HFFc6 (cell line): ENCODE measurements around the gene RNF150. TPM values are rescaled to one million over a fixed set of nuclear protein-coding genes. Genes with fewer than 3 reads are reported as not detected.

ENCODE experiments used
- DNase-seq: peaks from one replicate; pipeline ENCODE4 v3.0.0-alpha.2; 2018
- H3K27ac Mint-ChIP-seq: 2 replicates; pipeline ENCODE4 v1.8.0; 2020; ENCODE audit warnings: mild to moderate bottlenecking, mixed read lengths
- H3K27me3 Mint-ChIP-seq: 2 replicates; pipeline ENCODE4 v1.8.0; 2021; ENCODE audit warnings: mild to moderate bottlenecking, moderate library complexity, mixed read lengths; ENCODE audit not compliant: insufficient read depth
- H3K36me3 Mint-ChIP-seq: 2 replicates; pipeline ENCODE4 v1.8.0; 2021; ENCODE audit warnings: low read depth, mixed read lengths
- H3K4me1 Mint-ChIP-seq: 2 replicates; pipeline ENCODE4 v1.8.0; 2020; ENCODE audit warnings: low read depth, mixed read lengths
- H3K4me3 Mint-ChIP-seq: 2 replicates; pipeline ENCODE4 v1.8.0; 2020; ENCODE audit warnings: mild to moderate bottlenecking, moderate library complexity, mixed read lengths
- H3K9me3 Mint-ChIP-seq: 2 replicates; pipeline ENCODE4 v1.8.0; 2020; ENCODE audit warnings: mild to moderate bottlenecking, mixed read lengths
- CTCF ChIP-seq: fragments of 200-600 bp; sonication (generic); IDR thresholded peaks from 2 replicates; pipeline ENCODE4 v1.5.0; 2021; ENCODE audit warnings: antibody characterized with exemption, mild to moderate bottlenecking
- total RNA-seq, 6 experiments: library from RNA; stranded (reverse); fragmentation: NEBNext Ultra II Directional; extraction: Animal tissue kit (Norgen Biotek cat#: 25700); gene quantifications; 2 replicates in 1 of 6; 3 replicates in 5 of 6; pipeline ENCODE4 v1.2.3, GENCODE V29; 2021

Gene RNF150
- total RNA-seq, 6 experiments from 2014 or later: 15.1 to 24.2 (median 20.7) TPM

GRCh38 chr4:140819610-140820009, 313.7 kb downstream of the RNF150 start:
- Mint-ChIP-seq H3K4me1 (no peaks in the 10 kb centered on the region), H3K9me3 (no peaks in the 10 kb centered on the region), H3K27ac (no peak overlapping the region), H3K4me3 (no peak overlapping the region), H3K36me3 (no peaks in the 10 kb centered on the region), H3K27me3 (peaks cover 24% of the 10 kb centered on the region)
- TF ChIP-seq CTCF: no peak
- no peak for DNase-seq

GRCh38 chr4:140818433-140818832, 314.8 kb downstream of the RNF150 start:
- Mint-ChIP-seq H3K36me3 (no peaks in the 10 kb centered on the region), H3K9me3 (no peaks in the 10 kb centered on the region), H3K27ac (no peak overlapping the region), H3K27me3 (peaks cover 20% of the 10 kb centered on the region), H3K4me1 (no peaks in the 10 kb centered on the region), H3K4me3 (no peak overlapping the region)
- TF ChIP-seq CTCF: no peak
- no peak for DNase-seq

- Mint-ChIP-seq H3K36me3 (no peaks in the 10 kb centered on the region), H3K27ac (no peak overlapping the region), H3K4me3 (no peak overlapping the region), H3K4me1 (no peaks in the 10 kb centered on the region), H3K9me3 (no peaks in the 10 kb centered on the region), H3K27me3 (peaks cover 23% of the 10 kb centered on the region)
- DNase-seq: no peak
- TF ChIP-seq CTCF: no peak
Observed at GRCh38 chr4:140816806-140817510, 316.3 kb downstream of the RNF150 start.

GRCh38 chr4:140813804-140814203, 319.5 kb downstream of the RNF150 start:
- H3K4me3 Mint-ChIP-seq: no peak overlapping the region
- H3K27me3 Mint-ChIP-seq: peaks cover 41% of the 10 kb centered on the region
- no peaks in the 10 kb centered on the region for H3K4me1 Mint-ChIP-seq
- H3K9me3 Mint-ChIP-seq: no peaks in the 10 kb centered on the region
- H3K27ac Mint-ChIP-seq: no peak overlapping the region
- no peak for TF ChIP-seq CTCF
- H3K36me3 Mint-ChIP-seq: no peaks in the 10 kb centered on the region
- no peak for DNase-seq

GRCh38 chr4:140812916-140813315, 320.4 kb downstream of the RNF150 start:
- Mint-ChIP-seq H3K4me3 (no peak overlapping the region), H3K9me3 (no peaks in the 10 kb centered on the region), H3K27me3 (peaks cover 40% of the 10 kb centered on the region), H3K27ac (no peak overlapping the region), H3K4me1 (peaks cover 3% of the 10 kb centered on the region), H3K36me3 (no peaks in the 10 kb centered on the region)
- TF ChIP-seq CTCF: no peak
- no peak for DNase-seq
